DMS 273 (cell line): Measurements from ENCODE around the gene BARX1.

Experiments
- DNase-seq: peaks from one replicate; lab custom pipeline; 2025; ENCODE audit not compliant: unreplicated experiment; lab: John Stamatoyannopoulos, UW

The BARX1 gene

DNA sequence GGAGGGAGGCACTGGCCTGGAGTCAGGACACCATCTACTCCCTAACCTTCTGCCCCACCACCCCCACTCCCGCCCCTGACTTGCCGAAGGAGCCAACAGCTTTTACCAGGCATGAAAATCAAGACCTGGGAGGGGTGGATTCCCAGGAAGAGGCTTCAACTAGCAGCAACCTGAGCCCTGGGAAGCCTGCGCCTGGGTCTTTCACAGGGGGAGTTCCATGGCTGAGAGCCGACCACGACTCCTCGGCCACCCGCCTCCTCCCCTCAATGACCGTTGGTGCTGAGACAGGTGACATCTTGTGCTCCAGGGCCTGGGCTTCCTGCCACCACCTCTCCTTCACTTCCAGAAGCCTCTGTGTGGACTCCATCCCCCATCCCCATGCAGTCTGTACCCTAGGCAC is 37.1 kb downstream of the BARX1 start:
- no peak for DNase-seq

- DNase-seq = no peak
Observed at GRCh38 chr9:93917121-93917853, 37.9 kb downstream of the BARX1 start.

DNA sequence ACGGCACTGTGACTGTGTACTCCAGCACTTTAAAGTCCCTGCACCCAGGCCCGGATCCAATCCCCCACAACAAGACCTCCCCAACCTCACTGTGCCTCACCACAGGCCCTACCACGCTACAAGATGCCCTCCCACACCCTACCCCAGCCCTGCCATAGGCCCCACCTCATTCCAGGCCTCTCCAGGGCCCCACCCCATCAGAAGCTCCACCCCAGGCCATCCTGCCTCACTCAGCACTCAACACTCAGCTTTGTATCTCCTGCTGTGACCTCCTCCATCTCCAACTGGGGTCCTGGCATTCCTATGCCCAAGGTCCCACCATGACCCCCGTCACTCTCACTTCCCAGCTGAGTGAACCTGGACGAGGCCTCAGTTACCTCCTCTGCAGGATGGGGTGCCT is 38.8 kb downstream of the BARX1 start:
- no peak for DNase-seq

- DNase-seq = no peak
Observed at GRCh38 chr9:93911801-93912554, 43.2 kb downstream of the BARX1 start.

DNA sequence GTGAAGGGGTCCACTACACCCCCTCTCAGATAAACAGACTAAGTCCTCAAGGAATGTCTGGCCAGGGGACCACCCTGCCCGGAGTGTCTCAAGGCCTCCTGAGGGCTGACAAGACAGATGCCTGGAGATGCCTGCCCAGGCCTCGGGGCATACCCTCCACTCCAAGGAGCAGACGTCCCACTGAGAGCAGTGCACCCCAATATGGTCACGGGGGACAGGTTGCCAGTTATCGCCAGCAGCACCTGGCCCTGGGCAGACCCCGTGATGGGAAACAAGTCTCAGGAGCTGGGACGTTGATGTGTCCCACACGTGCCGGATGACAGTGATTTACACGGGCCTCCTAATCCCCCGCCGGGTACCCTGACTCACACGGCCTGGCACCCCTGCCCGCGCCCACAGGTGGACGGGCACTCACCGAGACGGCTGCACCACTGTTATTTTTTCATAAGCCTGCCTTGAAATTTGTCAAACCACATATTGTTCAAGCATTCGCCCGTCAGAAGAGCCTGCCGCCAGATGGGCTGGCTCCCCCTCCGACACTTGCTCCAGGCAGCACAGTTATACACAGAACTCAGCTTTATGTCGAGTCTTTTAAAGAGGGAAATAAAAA is 43.9 kb downstream of the BARX1 start:
- DNase-seq = no peak

GRCh38 chr9:93910598-93910997 is 44.6 kb downstream of the BARX1 start:
- DNase-seq = no peak

- no peak for DNase-seq
Observed at GRCh38 chr9:93910196-93910595, 45.0 kb downstream of the BARX1 start.

DNA sequence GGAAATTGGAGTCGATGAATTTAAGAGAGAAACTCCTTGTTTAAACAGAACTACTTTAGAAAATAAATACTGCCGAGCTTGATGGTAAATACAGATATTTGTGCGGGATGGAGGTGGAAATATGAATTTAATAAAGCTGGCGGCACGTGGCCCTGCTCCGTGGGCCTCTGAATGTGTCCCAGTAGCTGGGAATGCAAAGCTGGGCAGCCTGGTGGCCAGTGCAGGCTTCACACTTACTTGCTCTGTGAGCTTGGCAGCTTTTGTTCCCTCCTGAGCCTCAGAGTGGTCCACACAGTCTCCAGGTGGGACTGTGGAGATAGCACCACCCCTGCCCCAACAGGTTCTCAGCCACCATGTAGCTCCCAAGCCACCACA is 45.9 kb downstream of the BARX1 start:
- no peak for DNase-seq

DNA sequence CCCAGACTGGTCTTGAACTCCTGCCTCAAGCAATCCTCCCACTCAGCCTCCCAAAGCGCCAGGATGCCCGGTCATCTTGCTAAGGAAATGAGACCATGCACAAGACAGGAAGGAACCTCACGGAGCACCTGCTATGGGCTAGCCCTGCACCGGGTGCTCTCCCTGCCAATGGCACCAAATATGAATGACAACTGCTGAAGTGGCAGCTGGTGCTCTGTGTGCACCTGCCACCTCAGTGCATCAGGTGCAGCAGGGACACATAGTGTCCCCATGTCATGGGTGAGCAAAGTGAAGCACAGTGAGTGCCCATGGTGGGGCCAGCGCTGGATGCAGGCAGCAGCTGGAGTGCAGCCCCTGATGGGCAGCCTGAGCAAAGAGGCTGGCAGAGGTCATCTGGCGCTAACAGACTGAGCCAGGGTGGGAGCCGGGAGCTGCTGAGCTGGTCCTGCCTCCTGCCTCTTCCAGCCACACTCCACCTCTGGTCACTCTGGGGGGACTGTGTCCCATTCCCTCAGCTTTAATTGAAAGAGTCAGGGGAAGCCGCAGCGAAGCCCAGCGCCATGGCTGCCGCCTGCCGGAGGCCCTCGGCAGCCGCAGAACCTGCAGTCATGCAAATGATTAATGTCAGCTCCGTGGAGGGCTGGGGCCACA is 46.4 kb downstream of the BARX1 start:
- DNase-seq = no peak

GRCh38 chr9:93907551-93908199 is 47.5 kb downstream of the BARX1 start:
- no peak for DNase-seq

DNA sequence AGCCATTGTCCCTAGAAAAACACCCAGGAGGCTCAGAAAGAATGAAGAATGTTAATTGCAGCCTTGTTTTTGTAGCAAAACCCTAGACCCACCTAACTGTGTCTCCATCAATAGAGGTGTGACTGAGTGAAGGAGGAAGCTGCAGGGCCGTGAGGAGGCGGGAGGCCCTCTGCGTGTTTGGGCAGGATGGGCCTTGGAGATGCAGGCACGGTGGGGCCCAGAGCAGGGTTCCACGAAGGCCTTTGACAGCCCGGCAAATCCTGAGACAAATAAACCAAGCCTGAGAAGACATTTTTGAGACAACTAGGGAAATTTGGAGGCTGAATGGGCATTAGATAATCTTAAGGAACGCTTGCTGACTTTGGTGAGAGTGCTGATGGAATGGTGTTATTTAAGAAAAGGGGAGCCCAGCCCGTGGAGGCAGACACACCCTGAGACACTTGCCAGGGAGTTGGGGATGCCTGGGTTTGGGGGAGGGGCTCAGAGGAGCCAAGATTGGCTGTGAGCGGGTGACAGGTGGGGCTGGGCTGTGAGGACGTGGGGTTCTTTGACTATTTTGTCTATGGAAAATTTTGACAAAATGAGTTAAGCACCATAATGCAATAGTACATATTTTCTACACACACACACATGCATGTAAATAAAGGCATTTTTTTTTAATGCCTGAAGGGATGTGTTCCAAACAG is 48.8 kb downstream of the BARX1 start:
- no peak for DNase-seq

DNA sequence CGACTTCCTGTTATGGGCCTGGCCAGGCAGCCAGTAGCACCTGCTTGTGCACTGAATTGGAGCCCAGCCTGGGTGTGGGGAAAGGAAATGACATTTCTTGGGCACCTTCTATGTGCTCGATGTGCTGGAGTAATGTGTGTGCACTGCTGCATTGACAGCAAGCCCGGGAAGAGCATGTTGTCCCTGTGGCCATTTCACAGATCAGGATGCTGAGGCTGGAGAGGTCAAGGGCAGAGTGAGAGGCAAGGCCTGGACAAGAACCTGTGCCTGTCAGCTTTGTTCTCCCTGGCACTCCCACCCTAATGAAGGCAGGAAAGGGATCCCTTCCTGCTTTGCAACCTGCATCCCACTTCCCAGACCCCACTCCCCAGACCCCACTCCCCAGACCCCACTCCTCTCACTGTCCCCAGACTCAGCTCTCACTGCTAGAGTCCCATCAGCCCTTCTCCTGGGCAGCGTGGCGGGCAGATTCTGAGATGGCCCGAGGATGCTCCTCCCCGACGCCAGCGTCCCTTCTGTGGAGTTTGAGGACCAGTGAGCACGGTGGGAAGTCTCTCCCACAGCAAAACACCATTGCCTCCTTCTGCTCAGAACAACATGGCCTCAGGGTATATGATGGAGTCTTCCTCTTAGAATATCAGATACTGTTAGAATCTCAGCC is 49.6 kb downstream of the BARX1 start:
- no peak for DNase-seq

DNA sequence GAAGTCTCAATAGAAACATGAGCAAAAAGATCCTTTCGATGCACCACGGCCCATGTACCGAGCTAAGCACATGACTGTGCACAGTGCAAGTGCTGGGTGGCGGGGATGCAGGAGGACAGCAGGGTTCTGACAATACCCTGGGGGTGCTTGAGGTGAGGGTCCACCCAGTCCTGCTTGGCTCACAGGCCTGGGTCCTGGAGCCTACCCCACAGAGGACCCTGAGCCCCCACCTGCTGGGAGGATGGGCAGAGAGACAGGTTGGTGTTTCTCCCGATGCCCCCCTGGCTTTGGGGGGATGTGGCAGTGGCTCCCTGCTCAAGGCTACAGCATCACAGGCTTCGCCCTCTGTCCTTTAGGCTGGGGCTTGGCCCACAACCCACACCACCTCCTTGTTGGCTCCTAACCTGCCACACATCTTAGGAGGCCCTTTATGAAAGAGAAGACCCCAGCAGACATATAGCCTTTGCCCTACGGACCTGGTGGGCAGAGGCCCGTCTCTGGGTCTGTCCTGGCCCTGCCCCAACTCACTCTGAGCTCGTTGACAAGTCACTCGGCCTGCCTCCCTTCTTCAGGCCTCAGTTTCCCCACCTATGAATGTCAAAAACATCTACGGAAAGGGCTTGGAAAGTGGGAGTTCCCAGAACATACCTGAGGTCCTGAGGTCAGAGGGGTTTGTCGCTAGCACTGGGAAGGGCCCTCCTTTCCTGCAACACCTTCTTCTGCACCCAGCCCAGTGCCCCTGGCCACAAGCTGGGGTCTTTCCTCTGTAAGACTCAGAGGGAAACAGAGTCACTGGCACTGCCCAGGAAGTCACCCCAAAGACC is 50.3 kb downstream of the BARX1 start:
- DNase-seq = no peak

DNA sequence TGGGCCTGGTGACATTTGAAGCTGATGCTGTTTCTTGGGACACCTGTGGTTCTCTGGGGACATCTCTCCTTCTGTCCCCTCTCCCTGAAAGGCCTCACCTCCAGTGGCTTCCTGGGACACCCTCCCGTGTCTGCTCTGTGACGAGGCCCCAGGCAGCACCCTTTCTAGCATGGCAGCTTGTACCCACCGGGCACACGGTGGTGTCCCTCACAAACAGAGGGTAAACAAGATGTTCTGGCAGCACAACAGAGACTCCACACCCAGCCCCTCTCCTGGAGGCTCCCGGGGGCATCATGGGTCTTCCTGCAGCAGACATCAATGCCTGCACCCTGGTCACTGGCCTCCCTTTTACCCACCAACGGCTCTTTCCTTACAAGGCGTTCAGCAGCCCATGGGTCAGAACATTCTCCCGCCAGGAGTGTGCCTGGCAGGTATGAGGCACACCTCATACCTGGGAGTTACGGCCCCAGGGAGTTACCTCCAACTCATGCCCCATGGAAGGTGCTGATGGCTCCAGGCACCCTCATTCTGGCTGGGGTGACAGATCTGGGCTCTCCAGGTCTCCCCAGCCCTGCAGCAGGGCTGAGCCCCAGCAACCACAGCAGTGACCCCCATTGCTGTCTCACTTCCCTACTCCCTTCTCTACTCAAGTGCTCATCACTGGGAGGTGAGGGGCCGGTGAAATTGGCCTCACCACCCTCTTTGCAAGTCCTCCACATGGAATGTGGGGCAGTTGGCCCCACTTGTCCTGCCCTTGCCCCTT is 51.1 kb downstream of the BARX1 start:
- no peak for DNase-seq

- DNase-seq = no peak
Observed at GRCh38 chr9:93902780-93903655, 52.1 kb downstream of the BARX1 start.

GRCh38 chr9:93902051-93902779 is 52.9 kb downstream of the BARX1 start:
- no peak for DNase-seq
